GM18858 (cell line): ENCODE data around the gene PRIM2.
"Not testable (repeated sequence)": the region's sequence is repeated elsewhere in the genome, so short reads cannot be mapped to it uniquely, and the experiment has no call there.

ENCODE experiments used
- ATAC-seq: cut with Tn5 transposase; IDR thresholded peaks from one replicate; pipeline ENCODE4 v1.9.1; 2021; ENCODE audit not compliant: unreplicated experiment

PRIM2 gene

GRCh38 chr6:57491795-57492194 lies 174.4 kb downstream of the PRIM2 start:
- ATAC-seq = not testable (repeated sequence)

GRCh38 chr6:57496251-57496650 lies 178.8 kb downstream of the PRIM2 start:
- ATAC-seq = not testable (repeated sequence)

- not testable (repeated sequence) for ATAC-seq
Observed at GRCh38 chr6:57500368-57501021, 183.1 kb downstream of the PRIM2 start.

- not testable (repeated sequence) for ATAC-seq
Observed at GRCh38 chr6:57502387-57502786, 185.0 kb downstream of the PRIM2 start.

GRCh38 chr6:57505251-57505650 lies 187.8 kb downstream of the PRIM2 start:
- not testable (repeated sequence) for ATAC-seq

GRCh38 chr6:57510390-57510789 lies 193.0 kb downstream of the PRIM2 start:
- not testable (repeated sequence) for ATAC-seq

GRCh38 chr6:57515171-57515570 lies 197.7 kb downstream of the PRIM2 start:
- ATAC-seq = not testable (repeated sequence)

- ATAC-seq = not testable (repeated sequence)
Observed at GRCh38 chr6:57515845-57516244, 198.4 kb downstream of the PRIM2 start.

- ATAC-seq = not testable (repeated sequence)
Observed at GRCh38 chr6:57516776-57517175, 199.3 kb downstream of the PRIM2 start.

GRCh38 chr6:57519198-57519597 lies 201.8 kb downstream of the PRIM2 start:
- ATAC-seq = not testable (repeated sequence)

GRCh38 chr6:57521085-57521484 lies 203.7 kb downstream of the PRIM2 start:
- not testable (repeated sequence) for ATAC-seq

GRCh38 chr6:57523221-57523620 lies 205.8 kb downstream of the PRIM2 start:
- ATAC-seq = not testable (repeated sequence)

GRCh38 chr6:57529755-57530154 lies 212.3 kb downstream of the PRIM2 start:
- not testable (repeated sequence) for ATAC-seq

GRCh38 chr6:57532660-57533059 lies 215.2 kb downstream of the PRIM2 start:
- ATAC-seq = not testable (repeated sequence)

- not testable (repeated sequence) for ATAC-seq
Observed at GRCh38 chr6:57535121-57535520, 217.7 kb downstream of the PRIM2 start.

GRCh38 chr6:57535994-57536393 lies 218.6 kb downstream of the PRIM2 start:
- peak; percentile 73 for ATAC-seq

- ATAC-seq = not testable (repeated sequence)
Observed at GRCh38 chr6:57537916-57538315, 220.5 kb downstream of the PRIM2 start.

- not testable (repeated sequence) for ATAC-seq
Observed at GRCh38 chr6:57551961-57552360, 234.5 kb downstream of the PRIM2 start.

- not testable (repeated sequence) for ATAC-seq
Observed at GRCh38 chr6:57557855-57558254, 240.4 kb downstream of the PRIM2 start.

- ATAC-seq = not testable (repeated sequence)
Observed at GRCh38 chr6:57559170-57559569, 241.7 kb downstream of the PRIM2 start.

- ATAC-seq = not testable (repeated sequence)
Observed at GRCh38 chr6:57562233-57562632, 244.8 kb downstream of the PRIM2 start.

GRCh38 chr6:57572119-57572518 lies 254.7 kb downstream of the PRIM2 start:
- not testable (repeated sequence) for ATAC-seq

- ATAC-seq = not testable (repeated sequence)
Observed at GRCh38 chr6:57572844-57573243, 255.4 kb downstream of the PRIM2 start.
